Activated CD4-positive, alpha-beta T cell treated with anti-CD3 and anti-CD28 coated beads for 4 hours (primary cell): Measurements from ENCODE around the gene ARHGAP19.

Experiments
- DNase-seq, 2 donors: peaks; one replicate each; pipeline ENCODE4 v3.0.0-alpha.2; 2020

Gene ARHGAP19

DNA sequence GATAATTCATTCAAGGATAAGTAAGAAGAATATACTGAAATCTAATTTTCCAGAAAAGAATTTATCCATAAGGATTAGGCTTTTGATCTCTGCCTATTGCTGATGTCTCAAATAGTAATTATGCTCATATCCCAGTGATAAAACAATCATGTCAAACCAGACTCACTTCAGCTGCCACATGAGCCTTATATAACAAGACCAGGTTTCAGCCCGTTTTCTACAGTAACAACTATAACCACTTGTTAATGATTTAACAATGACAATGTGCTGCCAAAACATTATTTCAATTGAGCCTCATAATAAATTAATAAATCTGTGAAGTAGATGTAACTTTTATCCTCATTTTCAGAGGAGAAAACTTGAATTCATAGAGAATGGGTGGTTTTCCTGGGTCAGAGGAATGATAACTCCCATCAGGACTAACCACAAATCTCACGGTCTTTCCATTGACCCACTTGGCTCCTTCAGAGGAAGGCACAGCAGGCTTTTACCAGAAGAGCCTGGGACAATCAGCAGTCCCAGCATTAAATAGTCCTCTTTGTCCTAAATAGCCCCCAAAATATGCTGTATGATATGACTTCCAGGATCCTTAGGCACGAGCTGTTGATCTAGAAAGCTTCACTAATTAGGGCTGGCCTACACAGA is 64.2 kb downstream of the ARHGAP19 start:
- no peak for DNase-seq

DNA sequence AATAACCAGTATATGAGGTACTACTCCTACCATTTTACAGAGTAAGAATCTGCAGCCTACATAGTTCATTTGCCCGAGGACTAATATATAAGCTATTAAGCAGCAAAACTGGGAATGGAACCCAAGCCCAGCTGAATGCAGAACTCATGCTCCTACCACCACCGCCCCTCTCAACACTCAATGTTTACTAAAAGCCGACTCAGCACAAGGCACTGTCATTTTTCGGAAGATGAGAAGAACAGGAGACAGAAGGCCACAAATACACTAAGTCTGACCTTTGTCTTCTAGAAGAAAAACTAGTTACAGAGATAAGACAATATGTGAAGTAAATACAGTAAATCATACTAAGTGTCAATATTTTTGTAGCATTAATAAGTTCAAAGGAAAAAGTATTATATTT is 66.0 kb downstream of the ARHGAP19 start:
- DNase-seq = no peak

DNA sequence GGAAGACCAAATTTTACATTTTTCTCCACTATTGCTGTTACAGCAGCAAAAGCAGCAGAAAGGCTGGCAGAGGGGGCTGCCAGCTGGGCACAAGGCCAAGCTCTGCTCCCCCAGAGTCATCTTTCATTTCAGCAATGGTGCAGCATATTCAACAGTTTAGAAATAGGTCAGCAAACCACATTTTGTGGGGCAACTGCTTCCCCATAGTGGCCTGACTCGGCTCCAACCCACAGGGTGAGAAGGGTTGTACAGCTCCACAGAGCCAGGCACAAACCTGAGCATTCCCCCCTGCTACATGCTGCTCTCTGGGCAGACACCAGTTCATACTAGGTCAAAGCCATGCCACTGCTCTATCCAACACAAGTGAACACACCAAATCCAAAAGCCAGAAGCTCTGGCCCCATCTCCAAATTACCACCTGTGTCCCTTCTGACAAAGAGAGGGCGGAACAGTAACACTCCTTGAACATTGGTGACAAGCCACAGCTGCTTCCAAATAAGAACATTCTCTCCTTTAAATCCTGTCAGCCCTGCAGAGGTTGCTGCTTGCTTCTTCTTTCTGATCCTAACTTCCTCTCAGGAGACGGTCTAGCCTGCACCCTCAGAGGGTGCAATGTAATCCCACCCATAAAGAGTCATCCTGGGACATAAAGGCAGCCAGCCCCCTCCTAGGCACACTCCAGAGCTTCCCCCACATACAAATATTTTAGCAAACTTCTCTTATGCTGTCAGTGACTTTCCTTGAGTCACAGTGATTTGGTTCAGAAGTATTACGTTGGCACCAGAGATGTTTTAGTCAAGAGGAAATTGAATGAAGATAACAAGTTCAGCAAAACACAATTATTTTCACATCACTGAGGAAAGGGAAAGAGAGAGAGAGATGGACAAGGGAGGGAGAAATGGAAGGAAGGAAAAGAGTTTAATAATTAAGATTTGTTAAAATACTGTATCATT is 67.7 kb downstream of the ARHGAP19 start:
- no peak for DNase-seq

DNA sequence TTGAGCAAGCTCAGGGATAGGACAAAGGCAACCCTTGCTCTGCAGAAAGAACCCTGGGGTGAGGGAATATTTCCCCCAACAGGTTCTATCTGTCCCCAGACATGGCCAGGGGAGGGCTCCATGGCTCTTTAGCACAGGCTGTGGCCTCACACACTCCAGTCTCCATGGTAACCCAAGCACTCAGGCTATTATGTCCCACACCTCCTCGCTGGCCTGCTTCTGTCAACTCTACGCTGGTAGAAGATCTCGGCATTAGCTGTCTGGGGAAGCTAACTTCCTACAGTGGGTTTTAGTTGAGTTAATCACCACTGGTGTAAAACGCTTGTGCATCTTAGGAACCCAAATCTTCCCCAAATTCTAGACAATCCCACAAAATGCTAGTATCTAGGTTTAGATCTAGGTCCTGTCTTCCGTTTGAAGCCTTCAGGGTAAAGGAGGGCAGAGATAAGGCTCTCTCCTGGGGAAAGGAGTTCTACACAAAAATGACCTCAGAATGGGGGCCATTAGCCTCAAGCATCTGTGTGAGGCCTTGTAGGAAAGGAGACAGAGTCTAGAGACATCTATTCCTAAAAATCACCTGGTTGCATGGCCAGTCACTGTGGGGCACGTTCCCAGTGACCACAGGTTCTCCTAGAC is 70.0 kb downstream of the ARHGAP19 start:
- DNase-seq = no peak

DNA sequence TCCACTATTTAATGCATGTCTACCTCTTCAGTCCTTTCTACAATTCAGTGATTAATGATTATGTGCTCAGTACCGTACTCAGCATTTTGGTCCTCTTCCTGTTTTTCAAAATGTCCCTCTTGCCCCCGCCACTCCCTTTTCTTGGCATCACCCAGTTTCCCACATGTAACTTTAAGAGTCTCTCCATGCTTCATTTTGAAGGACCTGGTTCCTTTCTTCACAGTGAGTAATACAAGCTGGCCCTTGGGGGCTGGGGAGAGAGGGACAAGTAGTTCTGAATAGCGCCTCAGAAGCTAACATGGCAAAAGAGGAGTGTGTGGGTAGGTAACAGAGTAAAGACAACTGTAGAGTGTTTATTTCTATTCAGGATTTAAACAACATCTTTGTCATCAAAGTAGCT is 72.1 kb downstream of the ARHGAP19 start:
- no peak for DNase-seq

DNA sequence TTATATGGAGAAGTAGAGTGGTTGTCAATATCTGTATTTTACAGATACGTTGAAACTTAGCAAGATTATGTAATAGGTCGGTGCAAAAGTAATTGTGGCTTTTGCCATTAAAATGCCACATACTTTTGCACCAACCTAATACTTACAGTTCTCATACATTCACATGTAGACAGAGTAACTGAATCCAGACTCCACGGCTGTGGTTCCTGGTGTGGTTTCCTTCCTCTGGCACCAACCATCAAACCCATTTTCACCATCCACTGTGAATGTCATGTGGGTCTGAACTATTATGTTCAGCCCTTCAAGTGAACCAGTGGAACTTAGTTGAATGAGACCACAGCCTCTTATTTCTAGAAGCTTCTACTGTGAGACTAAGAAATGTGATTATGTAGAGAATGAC is 75.1 kb downstream of the ARHGAP19 start:
- no peak for DNase-seq

DNA sequence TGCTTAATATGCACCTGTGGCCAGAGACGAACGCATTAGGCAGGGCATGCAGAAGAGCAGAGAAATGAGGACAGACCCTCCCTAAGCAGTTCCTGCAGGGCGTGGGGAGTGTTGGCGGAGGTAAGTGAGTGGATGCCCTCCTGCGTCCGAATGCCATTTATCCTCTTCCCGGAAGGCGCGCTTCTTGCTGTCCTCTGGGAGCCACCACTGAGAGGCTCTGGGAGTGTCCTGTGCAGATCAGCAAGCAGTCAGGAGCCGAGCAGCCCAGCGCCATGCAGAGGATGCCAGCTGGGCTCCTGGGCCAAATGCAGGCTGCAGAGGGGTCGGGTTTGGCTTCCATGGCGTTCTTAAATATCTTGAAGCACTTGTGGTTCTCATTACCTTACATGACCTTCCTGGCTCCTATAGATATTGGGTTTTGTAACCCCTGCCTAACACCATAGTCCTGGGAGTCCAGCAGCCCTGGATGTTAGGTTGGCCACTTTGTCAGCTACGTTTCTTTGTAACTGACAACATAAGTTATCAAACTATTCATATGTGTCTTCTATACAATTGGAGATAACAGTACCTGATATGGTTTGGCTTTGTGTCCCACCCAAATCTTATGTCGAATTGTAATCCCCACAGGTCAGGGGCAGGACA is 76.7 kb downstream of the ARHGAP19 start:
- DNase-seq = no peak

DNA sequence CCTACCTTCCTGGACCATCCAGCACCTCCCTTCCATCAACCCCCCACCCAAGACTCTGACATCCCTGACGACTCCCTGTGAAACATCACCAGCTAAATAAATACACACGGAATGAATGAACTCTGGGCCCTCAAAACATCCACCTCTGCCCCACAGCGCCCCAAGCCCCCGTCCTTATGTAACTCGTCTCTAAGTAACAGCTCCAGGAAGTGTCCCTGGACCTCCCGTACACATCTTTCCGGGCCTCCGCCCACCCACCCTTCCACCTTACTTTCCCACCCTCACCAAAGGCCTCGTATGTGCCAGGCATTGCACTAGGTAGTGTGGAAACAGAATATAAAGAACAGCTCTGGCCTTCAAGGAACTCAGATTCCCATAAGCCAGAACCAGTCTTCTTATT is 79.0 kb downstream of the ARHGAP19 start:
- no peak for DNase-seq

DNA sequence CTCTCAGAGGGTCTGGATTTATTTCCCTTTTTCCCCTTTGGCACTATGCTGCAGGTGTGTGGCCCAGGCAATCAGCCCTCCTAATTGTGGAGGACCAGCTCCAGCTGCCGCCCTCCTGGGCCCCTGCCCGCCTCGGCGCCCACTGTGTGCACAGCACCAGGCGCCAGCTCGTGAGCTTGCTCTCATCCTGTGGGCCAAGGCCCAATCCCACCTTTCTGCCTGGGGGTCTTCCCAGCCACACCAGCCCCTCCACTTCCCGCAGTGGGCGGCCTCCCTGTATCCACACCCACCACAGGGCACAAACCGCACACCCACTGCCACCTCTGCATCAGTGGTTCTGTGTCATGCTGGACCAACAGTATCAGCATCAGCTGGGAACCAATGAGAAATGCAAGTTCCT is 81.2 kb downstream of the ARHGAP19 start:
- no peak for DNase-seq

DNA sequence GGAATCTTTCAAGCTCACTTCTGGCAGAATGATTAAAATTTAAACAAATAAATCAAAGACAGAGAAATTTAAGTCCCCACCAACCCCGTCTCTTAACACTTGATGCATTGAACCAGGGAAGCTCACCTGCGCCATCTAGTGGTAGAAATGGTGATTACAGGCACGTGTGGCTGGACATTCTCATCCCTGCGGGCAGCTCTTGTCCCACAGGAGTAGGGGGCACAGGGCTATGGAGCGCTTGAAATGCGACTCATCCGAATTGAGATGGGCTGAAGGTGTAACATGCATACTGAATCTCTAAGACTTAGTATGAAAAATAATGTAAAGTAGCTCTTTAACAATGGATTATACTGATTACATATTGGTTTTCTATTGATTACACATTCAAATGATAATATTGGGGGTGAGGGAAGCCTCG is 81.9 kb downstream of the ARHGAP19 start:
- peak; percentile 40 to 73 for DNase-seq

DNA sequence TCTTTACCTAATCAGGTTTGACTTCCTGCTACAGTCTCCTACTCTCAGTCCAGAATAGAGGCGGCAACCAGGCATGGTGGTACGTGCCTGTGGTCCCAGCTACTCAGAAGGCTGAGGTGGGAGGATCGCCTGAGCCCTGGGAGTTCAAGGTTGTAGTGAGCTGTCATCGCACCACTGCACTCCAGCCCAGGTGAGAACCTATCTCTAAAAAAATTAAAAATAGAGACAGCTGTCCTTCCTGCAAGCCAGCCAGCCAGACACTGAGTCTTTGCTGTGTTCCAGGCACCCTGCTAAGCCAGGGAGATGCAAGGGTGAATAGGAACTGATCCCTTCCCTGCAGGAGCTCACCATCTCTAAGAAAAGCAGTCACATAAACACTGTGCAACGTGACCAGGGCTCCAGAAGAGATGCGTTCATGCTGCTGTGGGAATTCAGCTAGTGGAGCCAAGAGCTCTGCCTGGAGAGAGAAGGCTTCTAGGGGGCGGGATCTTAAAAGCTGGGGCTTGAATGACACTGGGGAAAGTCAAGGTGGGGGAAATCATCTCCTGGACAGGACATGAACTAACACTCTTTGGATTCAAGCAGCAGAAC is 84.6 kb downstream of the ARHGAP19 start:
- no peak for DNase-seq

DNA sequence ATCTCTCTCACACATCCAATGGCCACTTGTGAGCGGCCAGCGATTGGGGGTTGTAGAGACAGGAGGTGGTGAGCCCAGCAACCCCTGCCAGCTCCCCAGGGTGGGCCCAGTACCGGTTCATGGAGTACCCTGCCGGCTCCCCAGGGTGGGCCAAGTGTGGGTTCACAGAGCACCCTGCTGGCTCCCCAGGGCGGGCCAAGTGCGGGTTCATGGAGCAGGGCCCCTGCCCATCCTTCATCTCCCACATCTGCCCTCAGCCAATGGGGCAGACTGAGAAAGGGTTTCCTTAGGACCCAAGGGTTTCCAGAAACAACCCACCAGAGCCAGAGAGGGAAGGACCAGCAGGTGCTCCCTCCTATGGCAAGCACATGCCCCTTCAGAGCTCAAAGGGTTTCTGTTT is 85.3 kb downstream of the ARHGAP19 start:
- no peak for DNase-seq

DNA sequence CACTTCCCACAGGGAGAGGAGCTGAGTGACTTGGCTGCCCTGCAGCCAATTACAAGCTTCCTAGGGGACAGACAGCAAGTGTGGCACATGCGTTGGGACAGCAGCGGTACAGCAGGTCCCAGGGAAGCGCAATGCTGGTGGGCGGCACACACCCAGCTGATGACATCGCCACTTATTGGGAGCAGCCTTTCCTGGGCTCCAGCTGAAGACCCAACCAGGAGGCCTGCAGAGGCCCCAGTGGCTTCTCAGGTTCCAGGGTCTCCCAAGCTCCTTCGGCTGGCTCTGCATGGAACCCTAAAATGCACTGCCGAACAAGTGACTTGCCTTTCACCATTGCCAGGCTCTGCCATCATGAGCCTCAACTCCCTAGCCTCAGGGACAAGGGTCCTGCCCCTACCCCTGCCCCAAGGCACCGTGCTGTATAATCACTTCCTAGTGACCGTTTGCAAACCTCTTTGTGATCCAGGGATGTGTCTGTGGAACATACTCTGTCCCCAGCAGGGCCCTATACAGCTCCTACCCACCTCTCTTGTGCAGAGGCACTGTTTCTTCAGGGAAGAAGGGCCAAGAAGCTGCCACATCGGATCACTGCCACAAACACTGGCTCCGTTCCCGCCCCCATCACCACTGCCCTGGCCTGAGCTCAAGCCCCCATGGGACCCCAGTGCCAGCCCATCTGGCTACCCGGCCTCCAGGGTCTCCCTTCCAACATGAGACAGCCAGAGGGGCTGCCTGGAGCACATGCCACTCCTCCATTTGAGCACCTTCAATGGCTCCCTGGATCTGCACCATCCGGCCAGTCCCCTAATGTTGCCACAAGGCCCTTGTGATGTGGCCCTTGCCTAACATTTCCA is 87.4 kb downstream of the ARHGAP19 start:
- no peak for DNase-seq

DNA sequence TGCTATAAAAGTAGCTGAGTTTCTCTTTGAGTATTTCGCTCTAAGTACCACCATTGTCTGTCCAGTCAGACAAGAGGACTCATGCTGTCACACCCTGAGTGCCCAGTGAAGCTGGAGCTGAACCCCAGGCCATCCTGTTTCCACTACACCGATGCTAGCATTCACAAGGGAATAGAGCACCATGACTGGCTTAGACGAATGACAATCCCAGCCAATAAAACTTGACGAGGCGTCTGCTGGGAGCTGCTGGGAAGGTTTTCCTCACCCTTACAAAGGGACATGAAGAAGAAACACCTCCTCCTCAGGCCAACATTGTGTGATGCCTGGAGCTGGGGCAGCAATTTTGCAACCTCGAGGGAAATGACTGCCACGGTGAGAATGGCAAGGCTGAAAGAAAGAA is 89.2 kb downstream of the ARHGAP19 start:
- DNase-seq = no peak

DNA sequence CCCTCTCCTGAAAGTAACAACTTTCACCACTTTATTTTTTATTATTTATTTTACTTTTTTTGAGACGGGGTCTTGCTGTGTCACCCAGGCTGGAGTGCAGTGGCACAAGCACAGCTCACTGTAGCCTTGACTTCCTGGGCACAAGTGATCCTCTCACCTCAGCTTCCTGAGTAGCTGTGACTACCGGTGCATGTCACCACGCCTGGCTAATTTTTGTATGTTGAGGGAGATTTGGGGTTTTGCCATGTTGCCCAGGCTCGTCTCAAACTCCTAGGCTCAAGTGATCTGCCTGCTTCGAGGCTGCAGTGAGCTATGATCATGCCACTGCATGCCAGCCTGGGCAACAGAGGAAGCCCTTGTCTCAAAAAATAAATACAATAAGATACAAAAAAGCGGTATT is 91.8 kb downstream of the ARHGAP19 start:
- no peak for DNase-seq

DNA sequence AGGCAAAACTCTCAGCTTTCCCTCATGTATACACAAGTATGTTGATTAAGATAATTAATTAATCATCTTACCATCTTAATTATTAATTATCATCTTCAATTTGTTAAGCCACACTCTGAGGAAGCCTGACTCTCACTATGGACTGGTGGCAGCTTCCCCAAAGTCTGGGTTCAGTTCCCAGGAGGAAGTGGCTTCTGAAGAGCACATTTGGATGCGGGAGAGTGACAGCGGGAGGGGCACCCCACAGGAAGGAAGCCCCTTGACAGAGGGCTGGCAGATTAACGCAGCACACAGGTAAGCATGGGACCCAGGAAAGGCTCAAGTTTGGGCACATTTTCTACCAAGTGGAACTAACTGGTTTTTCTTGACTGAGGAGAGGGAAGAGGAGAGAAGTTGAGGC is 93.3 kb downstream of the ARHGAP19 start:
- DNase-seq = no peak

DNA sequence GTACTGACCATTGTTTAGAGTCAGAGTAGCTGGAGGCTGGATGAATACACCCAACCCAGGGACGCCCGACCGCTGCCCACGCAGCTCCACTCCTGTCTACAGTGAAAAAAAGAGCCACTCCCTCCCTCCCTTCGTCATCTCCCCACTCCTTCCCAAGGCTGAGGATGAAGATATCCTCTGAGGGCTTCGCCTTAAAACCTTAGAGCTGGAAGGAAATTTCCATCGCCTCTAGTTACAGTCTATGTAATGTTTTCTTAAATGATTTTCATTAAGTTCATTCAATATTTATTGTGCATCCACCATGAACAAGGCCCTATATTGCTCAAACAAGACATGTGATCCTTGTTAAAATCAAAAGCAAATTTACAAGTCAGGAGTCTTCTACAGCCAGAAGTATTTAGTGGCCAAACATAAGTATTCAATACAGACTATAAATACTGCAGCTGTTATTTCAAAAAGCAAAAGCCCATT is 95.4 kb downstream of the ARHGAP19 start:
- DNase-seq = no peak

DNA sequence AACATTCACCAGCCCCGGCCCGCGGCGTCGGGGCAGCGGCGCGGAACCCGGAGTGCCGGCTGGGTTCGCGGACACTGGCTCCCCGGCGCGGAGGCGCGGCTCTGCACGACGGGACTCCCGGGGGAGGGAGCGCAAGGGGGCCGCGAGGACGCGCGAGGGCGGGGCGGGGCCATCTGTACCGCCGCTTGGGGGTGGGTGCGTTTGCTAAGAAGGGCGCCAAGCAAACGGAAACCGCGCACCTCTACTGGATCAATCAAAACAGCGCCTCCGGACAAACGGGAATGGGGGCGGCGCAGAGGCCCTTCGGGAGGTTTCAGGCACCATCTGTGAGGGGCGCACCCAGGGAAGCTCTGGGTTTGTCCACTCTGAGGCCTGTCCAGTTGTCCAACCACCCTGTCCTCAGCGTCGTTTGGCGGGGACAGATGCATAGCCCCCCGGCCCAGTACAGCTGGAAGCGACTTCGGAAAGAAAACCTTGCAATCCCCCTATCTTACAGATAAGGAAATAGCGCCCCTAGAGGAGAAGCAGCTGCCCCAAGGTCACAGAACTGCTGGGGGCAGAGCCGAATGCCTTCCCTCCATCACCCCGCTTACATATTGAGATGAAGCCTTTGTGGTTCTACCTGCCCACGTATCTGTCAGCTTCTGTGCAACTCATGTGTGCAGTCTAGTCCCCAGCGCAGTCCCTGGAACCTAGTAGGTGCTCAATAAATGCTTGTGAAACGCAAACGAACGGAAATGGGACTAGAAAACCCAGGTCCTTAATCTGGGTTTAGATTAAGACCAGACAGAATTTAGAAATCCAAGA is 96.0 kb downstream of the ARHGAP19 start:
- DNase-seq = peak; percentile 62 to 73

DNA sequence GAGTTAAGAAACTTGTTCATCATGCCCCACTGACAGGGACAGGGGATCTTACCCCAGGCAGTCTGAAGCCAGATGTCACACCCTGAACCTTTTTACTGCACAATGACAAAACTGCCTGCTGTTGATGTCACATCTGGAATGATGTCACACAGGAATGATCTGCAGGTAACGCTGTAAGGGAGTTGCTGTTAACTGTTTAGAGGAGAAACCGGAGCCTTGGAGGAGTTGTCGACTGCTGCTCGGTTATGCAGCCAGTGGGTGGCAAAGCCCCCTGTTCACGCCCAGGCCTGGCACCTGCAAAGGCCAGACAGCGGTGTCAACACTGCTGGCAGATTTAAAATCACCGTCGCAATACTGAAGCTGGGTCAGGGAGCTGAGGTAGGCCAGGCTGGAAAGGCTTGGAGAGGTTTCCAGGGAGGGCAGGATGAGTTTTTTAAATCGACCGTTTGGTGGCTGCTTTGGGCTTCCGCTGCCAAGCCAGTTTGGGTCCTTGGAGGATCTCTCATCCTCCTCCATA is 96.7 kb downstream of the ARHGAP19 start:
- DNase-seq = no peak

DNA sequence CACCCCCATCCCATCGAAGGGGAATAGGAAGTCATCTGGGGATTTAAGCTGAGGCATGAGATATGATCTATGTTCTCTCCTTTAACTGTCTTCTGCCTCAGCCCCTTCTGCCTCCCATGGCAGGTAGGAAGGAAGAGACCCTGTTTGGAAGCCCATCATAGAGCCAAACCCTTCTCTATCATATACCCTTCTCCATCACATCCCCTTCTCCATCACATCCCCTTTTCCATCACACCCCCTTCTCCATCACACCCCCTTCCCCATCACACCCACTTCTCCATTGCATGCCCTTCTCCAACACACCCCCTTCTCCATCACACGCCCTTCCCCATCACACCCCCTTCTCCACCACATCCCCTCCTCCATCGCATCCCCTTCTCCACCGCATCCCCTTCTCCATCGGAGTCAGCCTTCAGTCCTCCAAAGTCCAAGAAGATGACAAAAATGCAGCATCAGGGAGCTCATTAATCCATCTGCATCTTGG is 99.4 kb downstream of the ARHGAP19 start:
- no peak for DNase-seq

DNA sequence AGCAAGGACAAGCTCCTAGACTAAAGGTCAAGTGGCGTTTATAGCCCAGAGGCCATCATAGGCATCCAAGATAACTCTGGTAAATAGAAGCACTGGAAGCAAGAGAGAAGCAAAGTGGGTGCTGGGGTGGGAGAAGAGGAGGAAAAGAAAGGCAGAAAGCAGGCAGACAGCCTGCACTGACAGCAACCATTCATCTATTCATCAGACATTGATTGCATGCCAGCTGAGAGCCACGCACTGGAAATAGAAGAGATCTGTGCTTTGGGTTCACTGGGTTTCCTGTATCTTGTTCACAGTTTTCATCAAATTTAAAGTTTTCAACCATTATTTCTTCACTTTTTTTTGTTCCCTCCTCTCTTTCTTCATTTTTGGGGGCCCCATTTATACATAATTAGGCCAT is 102.0 kb downstream of the ARHGAP19 start:
- DNase-seq = no peak
